ENCODE results near the gene DUSP1.

DNA sequence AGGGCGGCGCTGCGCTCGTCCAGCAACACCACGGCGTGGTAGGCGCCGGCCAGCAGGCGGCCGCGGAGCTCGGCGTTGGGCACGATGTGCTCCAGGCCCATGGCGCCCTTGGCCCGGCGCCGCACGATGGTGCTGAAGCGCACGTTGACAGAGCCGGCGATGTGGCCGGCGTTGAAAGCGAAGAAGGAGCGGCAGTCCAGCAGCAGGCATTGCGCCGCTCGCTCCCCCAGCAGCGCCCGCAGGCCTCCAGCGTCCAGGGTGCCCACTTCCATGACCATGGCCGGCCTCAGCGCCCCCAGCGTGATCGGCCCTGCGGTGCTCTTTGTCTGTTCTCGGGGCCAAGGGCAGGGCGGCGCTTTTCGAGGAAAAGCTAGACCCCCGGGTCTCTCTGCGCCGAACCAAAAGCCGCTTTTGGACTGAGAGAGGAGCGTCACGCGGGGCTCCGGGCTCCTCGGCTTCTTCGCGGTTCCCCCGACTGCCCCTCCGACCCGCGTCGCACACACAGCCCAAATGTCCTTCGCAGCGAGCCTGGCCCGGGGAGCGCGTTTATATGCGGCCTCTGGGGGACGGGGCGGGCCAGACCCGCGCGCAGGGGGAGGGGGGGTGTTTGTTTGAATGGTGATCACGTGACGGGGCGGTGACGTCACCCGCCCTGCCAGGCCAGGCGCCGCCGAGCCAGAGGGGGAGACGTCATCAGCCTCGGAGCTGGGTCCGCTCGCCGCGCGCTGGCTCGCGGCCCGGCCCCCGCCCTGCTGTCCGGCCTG, at the start of gene DUSP1:
- TF ChIP-seq POLR2AphosphoS5 (IDR thresholded peaks at IDR 0.05): peak; percentile 100
- TF ChIP-seq, protein P1, sequence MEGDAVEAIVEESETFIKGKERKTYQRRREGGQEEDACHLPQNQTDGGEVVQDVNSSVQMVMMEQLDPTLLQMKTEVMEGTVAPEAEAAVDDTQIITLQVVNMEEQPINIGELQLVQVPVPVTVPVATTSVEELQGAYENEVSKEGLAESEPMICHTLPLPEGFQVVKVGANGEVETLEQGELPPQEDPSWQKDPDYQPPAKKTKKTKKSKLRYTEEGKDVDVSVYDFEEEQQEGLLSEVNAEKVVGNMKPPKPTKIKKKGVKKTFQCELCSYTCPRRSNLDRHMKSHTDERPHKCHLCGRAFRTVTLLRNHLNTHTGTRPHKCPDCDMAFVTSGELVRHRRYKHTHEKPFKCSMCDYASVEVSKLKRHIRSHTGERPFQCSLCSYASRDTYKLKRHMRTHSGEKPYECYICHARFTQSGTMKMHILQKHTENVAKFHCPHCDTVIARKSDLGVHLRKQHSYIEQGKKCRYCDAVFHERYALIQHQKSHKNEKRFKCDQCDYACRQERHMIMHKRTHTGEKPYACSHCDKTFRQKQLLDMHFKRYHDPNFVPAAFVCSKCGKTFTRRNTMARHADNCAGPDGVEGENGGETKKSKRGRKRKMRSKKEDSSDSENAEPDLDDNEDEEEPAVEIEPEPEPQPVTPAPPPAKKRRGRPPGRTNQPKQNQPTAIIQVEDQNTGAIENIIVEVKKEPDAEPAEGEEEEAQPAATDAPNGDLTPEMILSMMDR (IDR thresholded peaks at IDR 0.05): peak in 3 of 7 experiments; percentile 14 to 69 (median 24)
